ENCODE measurements around the gene PGAM1.

DNA sequence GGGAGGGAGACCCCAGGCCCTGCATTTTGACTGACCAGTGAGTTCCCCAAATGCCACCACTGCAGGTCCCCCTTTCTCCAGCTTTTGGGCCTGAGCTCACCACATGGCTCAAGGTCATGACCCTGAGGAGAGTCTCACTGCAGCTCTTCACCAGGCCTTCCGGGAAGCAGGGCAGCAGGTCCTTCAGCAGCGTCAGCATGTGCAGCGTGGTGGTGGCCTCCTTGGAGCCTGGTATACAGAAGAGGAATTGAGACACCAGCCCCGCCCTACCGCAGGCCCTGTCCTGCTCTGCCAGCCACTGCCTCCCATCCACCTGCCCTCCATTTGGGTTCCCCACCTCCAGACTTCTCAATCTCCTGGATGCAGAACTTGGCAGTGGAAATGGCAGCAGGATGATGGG, 37.8 kb upstream of the PGAM1 start:
- TF ChIP-seq, protein P1, sequence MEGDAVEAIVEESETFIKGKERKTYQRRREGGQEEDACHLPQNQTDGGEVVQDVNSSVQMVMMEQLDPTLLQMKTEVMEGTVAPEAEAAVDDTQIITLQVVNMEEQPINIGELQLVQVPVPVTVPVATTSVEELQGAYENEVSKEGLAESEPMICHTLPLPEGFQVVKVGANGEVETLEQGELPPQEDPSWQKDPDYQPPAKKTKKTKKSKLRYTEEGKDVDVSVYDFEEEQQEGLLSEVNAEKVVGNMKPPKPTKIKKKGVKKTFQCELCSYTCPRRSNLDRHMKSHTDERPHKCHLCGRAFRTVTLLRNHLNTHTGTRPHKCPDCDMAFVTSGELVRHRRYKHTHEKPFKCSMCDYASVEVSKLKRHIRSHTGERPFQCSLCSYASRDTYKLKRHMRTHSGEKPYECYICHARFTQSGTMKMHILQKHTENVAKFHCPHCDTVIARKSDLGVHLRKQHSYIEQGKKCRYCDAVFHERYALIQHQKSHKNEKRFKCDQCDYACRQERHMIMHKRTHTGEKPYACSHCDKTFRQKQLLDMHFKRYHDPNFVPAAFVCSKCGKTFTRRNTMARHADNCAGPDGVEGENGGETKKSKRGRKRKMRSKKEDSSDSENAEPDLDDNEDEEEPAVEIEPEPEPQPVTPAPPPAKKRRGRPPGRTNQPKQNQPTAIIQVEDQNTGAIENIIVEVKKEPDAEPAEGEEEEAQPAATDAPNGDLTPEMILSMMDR (IDR thresholded peaks at IDR 0.05) = no peak
- TF ChIP-seq POLR2AphosphoS5 (IDR thresholded peaks at IDR 0.05) = no peak

Measured in stomach (tissue), 4 donors.